Measurements from ENCODE around the gene CNPY4. TPM values are rescaled to one million over a fixed set of nuclear protein-coding genes. Genes with fewer than 3 reads are reported as not detected.

Gene CNPY4
- total and polyA plus RNA-seq, 10 of the 15 experiments (the other 5 are each of a cell fraction or from before 2014, with no cell fraction given): 2.5 to 9.2 (median 6.8) TPM

DNA sequence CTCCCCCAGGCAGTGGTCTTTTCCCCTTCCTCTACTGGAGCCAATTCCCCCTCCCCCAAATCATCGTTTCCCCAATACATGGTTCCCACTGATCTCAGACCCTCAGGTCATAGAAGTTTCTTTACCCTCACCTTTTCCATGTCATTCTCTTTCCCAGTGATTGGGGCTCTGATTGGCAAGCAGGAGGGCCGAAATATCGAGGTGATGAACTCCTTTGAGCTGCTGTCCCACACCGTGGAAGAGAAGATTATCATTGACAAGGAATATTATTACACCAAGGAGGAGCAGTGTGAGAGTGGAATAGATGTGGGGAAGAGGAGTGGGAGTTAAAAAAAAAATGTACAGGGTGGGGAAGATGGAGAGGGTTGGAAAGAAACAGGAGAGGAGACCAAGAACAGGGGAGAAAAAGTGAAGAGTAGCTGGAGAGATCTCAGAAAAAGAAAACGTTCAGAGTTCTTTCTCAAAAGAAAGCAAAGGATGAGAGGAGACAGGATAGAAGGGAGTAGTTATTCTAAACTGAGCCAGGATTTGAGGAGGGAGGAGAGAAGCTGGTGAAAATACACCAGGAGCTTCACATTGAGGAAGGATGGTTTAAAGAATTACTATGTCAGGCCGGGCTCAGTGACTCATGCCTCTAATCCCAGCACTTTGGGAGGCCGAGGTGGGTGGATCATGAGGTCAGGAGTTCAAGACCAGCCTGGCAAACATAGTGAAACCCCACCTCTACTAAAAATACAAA lies 29.8 kb upstream of the CNPY4 start:
- Histone ChIP-seq H3K27ac (ENCODE audit: control insufficient read depth, insufficient read depth) (peak overlapping the region; percentile 84), H3K9me3 (replicated peaks; ENCODE audit: control insufficient read depth, insufficient read depth, low read length) (no peaks in the 10 kb centered on the region), H3K4me3 (peak overlapping the region; percentile 92), H4K20me1 (ENCODE audit: control insufficient read depth, insufficient read depth) (no peaks in the 10 kb centered on the region), H3K27me3 (replicated peaks in 1 of 2; ENCODE audit: control insufficient read depth in 2 of 2, insufficient read depth in 2 of 2, low read length in 1 of 2) (no peaks in the 10 kb centered on the region), H3K4me2 (ENCODE audit: control insufficient read depth, insufficient read depth) (peak overlapping the region; percentile 85), H3K79me2 (ENCODE audit: control insufficient read depth, insufficient read depth, low read length) (peaks cover 10% of the 10 kb centered on the region), H2AFZ (ENCODE audit: control insufficient read depth, low read depth, low read length) (peak overlapping the region; percentile 94), H3K4me1 (ENCODE audit: control insufficient read depth, insufficient read depth, low read length) (peaks cover 6% of the 10 kb centered on the region), H3K36me3 (ENCODE audit: control insufficient read depth in 2 of 2, insufficient read depth in 2 of 2, low read length in 1 of 2) (peaks cover 19 to 33% of the 10 kb centered on the region in 2 experiments), H3K9ac (ENCODE audit: control insufficient read depth, insufficient read depth, low read length) (peak overlapping the region; percentile 90)
- TF ChIP-seq YBX1 (IDR thresholded peaks at IDR 0.05) (peak; percentile 15; the same call in 1 of the 2 replicates), KLF5 (IDR thresholded peaks at IDR 0.05; ENCODE audit: partially characterized antibody) (no peak)
- POLR2A ChIA-PET: interaction anchor here (0.8 to 3.9 kb wide), 3 partner anchors 9 to 41 kb away, joined by 3 to 39 read pairs (median 3); partner anchors contain the start of genes AP4M1 and MCM7
- DNase-seq (ENCODE audit: low read depth, low spot score) (no peak), FAIRE-seq (no peak), ATAC-seq (no peak)
- BruUV-seq (replicated peaks): TSS peak; percentile 73
- RAD21 ChIA-PET (ENCODE audit: unreplicated experiment): no interaction called here
- CTCF ChIA-PET: interaction anchor here (0.8 to 1.3 kb wide), 3 partner anchors 11 to 43 kb away, joined by 3 to 4 read pairs (median 4); partner anchors contain the start of gene MCM7
- in situ Hi-C loops (cut with MboI): no loop called here
- intact Hi-C loops (cut with micrococcal nuclease; ENCODE audit: unreplicated experiment): loop anchor here (10.0 kb wide), 1 partner anchor 175 kb away; the partner anchor contains the start of gene TRIM4
- SMC1A ChIA-PET (ENCODE audit: uncharacterized antibody, unreplicated experiment): interaction anchor here (0.9 to 1.4 kb wide), 2 partner anchors 10 to 12 kb away, joined by 3 to 4 read pairs; partner anchors contain the start of genes AP4M1 and MCM7
- 6% methylated on average over 7 of the region's 7 CpGs for WGBS (ENCODE audit: insufficient coverage, insufficient replicate concordance, low lambda C conversion rate, missing lambda C conversion rate)

DNA sequence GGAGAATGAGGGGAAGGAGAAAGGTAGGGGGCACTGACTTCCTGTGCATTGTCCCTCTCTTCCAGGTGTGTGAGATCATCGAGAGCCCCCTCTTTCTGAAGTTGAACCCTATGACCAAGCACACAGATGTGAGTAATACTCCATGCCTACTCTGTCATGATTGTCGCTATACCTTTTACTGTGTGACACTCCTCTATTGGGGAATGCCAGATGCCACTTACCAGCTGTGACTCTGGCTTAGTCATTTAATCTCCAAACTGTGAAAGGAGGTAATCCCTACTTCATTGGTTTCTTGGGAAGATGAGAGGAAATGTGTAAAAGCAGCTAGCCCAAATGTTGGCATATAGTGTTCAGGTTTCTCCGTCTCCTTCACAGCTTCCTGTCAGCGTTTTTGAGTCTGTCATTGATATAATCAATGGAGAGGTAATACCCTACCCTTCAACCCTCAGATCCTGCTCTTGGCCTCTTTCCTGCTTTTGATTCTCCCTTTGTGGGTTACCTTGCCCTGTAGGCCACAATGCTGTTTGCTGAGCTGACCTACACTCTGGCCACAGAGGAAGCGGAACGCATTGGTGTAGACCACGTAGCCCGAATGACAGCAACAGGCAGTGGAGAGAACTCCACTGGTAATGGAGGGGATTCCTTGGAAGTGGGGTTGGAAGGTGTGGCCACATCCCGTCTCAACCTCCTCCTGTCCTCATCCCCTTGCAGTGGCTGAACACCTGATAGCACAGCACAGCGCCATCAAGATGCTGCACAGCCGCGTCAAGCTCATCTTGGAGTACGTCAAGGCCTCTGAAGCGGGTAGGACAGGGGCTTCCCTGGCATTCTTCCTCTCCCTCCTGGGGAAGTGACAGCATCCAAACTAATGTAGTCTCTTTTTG lies 28.7 kb upstream of the CNPY4 start:
- no TSS peak for BruUV-seq (replicated peaks)
- 85% methylated on average over 14 of the region's 14 CpGs for WGBS (ENCODE audit: insufficient coverage, insufficient replicate concordance, low lambda C conversion rate, missing lambda C conversion rate)
- no peak overlapping the region for H3K4me2 ChIP-seq (ENCODE audit: control insufficient read depth, insufficient read depth)

More for the DNA sequence above, 28.7 kb upstream of the CNPY4 start:
- ChIA-PET SMC1A (ENCODE audit: uncharacterized antibody, unreplicated experiment) (interaction anchor here (0.8 to 1.4 kb wide), 3 partner anchors 9 to 179 kb away, joined by 3 to 4 read pairs (median 3); partner anchors contain the start of gene MBLAC1), POLR2A (interaction anchor here (0.5 to 3.9 kb wide), 3 partner anchors 8 to 10 kb away, joined by 3 to 39 read pairs (median 3); partner anchors contain the start of genes AP4M1 and MCM7), CTCF (interaction anchor here (1.2 to 1.3 kb wide), 2 partner anchors 40 to 42 kb away, joined by 4 read pairs; no protein-coding TSS in a partner anchor), RAD21 (ENCODE audit: unreplicated experiment) (interaction anchor here (1.2 kb wide), 1 partner anchor 101 kb away, joined by 3 read pairs; no protein-coding TSS in a partner anchor)
- Histone ChIP-seq H3K4me1 (ENCODE audit: control insufficient read depth, insufficient read depth, low read length) (peaks cover 6% of the 10 kb centered on the region), H3K27ac (ENCODE audit: control insufficient read depth, insufficient read depth) (no peak overlapping the region), H4K20me1 (ENCODE audit: control insufficient read depth, insufficient read depth) (peaks cover 3% of the 10 kb centered on the region; the same call in 1 of the 2 replicates), H3K27me3 (replicated peaks in 1 of 2; ENCODE audit: control insufficient read depth in 2 of 2, insufficient read depth in 2 of 2, low read length in 1 of 2) (no peaks in the 10 kb centered on the region), H3K36me3 (ENCODE audit: control insufficient read depth in 2 of 2, insufficient read depth in 2 of 2, low read length in 1 of 2) (peaks cover 26 to 41% of the 10 kb centered on the region in 2 experiments), H3K4me3 (no peak overlapping the region), H3K79me2 (ENCODE audit: control insufficient read depth, insufficient read depth, low read length) (peaks cover 10% of the 10 kb centered on the region), H2AFZ (ENCODE audit: control insufficient read depth, low read depth, low read length) (no peak overlapping the region), H3K9me3 (replicated peaks; ENCODE audit: control insufficient read depth, insufficient read depth, low read length) (no peaks in the 10 kb centered on the region), H3K9ac (ENCODE audit: control insufficient read depth, insufficient read depth, low read length) (no peak overlapping the region)
- no peak for DNase-seq (ENCODE audit: low read depth, low spot score)
- FAIRE-seq: no peak
- intact Hi-C loops (cut with micrococcal nuclease; ENCODE audit: unreplicated experiment): no loop called here
- ATAC-seq: peak; percentile 3; the same call in 2 of the 3 replicates
- TF ChIP-seq POLR2A (IDR thresholded peaks at IDR 0.05; ENCODE audit: low read depth, low read length): peak; percentile 72
- TF ChIP-seq YY1 (IDR thresholded peaks at IDR 0.05; ENCODE audit: low read depth, low read length): no peak
- in situ Hi-C loops (cut with MboI): no loop called here

Data from GM12878 (cell line).